ENCODE results near the gene SPAG6.

Gene SPAG6

DNA sequence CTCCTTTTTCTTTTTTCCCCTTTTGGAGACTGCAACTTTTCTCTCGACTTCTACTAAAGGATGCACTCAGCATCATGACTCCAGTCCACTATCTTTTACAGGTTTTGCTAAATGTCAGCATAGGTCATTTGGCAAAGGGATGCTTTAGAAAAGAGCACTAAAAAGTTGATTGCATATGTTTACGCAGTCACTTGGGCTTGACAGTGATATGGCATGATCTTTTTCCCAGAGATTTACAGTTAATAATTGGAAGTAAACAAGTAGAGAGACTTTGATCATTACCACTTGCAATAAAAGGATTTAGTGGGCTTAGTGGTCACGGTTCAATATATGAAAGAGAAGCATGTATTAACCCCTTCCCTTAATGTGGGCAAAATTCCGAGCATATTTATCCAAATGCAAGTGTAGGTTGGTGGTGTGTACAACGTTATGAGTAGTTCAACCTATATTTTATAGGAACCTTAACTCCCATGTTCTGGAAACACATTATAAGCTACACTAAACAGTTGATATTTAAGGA is 22.6 kb upstream of the SPAG6 start:
- DNase-seq: no peak

GRCh38 chr10:22323538-22324305 is 21.6 kb upstream of the SPAG6 start:
- no peak for DNase-seq

DNA sequence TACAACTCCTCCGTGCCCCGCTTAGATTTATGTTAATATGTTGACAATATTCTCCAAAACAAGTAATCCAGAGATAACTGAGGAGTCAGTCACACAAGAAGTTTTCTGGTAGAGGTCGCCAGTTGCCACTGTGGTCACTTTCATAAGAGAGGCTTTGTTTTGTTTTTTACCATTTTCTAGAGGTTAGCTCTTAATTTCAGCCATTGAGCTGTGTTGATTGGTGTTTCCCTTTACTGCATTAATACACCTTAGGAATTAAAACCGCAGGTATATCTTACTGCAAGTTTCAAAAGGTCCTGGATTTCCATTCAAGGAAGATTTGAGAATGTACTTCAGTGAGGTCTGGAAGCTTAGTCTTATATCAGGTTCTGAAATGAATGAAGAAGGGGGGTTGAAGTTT is 20.9 kb upstream of the SPAG6 start:
- DNase-seq: no peak

DNA sequence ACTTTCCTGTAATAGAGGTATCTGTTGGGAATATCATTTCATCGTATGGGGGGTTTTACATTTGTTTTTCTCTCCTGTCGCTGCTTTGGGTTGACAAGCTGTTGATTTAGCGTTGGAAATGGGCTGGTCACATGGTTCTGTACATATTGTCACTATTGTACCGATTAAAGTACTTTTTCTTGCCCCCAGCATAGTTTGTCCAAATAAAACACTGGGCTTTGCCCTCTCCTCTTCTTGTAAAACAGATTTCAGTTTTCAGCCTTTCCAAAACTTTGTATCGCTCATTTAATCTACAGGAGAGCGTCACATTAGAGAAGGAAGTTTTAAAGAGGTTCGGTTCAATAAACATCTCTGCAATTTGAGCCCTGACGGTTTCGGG is 20.4 kb upstream of the SPAG6 start:
- DNase-seq: no peak

DNA sequence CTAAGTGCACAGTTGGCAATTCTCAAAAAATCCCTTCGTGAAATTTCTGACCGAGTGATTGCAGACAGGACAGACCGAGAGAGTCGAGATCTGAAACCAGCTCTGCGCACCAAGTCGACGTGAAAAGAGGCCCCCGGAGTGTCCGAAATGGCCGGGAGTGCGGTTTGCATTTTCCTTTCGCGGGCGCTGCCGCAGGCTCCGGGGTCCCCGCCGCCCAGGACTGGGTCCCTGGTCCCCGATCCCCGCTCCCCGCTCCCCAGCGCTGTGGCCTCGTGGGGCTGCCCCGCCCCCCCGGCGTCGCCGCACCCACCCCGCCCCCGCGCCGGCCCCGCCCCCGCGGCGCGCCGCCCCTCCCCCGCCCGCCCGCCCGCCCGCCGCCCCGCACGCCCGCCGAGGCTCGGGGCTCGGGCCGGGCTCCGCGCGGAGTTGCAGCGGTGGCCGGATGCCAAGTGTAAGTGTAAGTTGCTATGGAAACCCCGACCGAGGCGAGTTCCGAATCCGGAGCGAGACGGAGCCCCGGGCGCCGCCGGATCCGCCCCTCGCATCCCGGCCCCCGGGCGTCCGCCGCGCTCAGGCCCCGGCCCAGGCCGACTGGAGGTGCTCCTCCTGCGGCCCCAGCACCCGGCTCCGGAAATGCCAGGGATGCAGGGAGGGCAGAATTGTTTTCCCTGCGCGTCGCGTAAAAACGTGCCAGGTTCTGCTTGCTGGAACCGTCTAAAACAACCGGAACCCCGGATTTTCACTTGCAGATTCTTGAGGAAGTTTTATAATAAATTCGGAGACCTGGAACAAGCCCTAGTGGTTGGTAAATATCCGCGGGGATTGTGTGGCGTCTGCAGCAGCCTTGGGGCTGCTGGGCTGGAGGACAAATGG is 19.8 kb upstream of the SPAG6 start:
- DNase-seq: peak; percentile 79

DNA sequence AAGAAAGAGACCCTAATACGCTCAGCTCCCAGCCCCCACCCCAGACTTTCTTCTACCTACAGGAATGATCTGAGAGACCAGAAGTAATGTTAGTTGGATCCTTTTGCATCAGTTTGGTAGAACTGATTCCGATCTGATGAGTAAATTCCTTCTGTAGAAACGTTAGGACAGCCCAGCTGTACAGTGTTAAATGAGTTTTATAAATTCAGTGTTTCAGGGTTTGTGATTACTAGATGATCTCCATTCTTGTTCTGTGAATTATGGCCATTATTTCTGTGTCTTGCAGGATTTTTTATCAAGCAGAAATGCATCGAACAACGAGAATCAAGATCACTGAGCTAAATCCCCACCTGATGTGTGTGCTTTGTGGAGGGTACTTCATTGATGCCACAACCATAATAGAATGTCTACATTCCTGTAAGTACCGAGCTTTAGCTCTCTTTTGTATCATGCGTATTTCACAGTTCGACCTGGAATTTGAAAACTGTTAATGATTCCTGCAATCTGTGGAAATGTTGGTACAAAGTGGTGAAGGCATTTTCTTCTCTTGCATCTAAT is 19.1 kb upstream of the SPAG6 start:
- no peak for DNase-seq

DNA sequence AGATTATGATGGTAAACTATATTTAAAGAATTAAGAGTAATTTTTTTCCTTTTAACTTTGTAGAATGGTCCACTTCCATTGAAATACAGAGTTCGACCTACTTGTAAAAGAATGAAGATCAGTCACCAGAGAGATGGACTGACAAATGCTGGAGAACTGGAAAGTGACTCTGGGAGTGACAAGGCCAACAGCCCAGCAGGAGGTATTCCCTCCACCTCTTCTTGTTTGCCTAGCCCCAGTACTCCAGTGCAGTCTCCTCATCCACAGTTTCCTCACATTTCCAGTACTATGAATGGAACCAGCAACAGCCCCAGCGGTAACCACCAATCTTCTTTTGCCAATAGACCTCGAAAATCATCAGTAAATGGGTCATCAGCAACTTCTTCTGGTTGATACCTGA is 16.1 kb upstream of the SPAG6 start:
- no peak for DNase-seq

GRCh38 chr10:22332116-22332692 is 13.1 kb upstream of the SPAG6 start:
- no peak for DNase-seq

DNA sequence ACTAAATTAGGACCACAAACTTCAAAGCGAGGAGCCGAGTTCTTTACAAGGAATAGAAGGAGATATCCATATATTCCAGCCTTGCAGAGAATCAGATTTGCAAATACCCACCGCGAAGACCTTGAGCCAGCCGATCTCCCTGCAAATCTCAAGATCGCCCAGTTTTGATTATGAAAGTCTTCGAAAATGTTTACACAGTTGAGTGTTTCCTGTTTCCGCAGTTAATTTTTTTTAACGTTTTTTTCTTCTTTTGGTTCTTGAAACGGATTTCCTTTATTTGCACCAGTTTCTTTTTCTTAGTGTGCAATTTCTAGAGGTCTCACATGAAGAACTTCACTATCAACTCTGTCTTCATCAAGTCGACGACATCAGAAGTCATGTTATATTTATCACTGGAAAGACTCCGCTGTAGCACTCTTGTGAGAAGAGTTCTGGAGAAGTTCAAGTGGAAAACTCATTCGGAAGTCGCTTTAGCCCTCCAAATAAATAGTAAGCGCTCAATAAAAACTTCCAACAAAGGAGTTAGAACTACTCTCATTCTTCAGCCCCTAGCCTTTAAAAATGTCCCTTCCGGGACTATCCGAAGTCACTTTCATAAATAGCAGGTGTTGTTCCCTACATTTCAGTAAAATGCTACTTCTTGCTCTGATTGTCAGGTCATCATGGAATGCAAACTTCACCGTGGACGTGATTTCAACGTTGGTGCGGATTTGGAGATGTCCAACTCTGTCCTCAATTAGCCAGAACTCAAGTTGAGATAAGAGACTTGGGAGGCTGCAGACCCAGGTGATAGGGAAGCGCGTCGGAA is 11.9 kb upstream of the SPAG6 start:
- DNase-seq: no peak

DNA sequence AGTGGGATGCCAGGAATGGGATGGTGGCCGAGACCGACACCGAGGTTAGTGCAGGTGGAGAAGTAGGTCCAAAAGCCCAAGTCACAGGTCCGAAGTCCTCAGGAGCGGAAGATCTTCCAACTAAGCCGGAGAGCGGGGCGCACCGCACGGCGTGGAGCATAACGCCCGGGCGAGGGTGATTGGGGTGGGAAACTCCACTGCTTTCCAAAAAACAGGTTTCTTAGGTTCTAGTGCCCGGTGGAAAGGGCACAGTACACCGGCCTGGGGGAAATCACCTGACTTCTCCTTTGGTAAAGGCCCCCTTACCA is 11.4 kb upstream of the SPAG6 start:
- DNase-seq: no peak

DNA sequence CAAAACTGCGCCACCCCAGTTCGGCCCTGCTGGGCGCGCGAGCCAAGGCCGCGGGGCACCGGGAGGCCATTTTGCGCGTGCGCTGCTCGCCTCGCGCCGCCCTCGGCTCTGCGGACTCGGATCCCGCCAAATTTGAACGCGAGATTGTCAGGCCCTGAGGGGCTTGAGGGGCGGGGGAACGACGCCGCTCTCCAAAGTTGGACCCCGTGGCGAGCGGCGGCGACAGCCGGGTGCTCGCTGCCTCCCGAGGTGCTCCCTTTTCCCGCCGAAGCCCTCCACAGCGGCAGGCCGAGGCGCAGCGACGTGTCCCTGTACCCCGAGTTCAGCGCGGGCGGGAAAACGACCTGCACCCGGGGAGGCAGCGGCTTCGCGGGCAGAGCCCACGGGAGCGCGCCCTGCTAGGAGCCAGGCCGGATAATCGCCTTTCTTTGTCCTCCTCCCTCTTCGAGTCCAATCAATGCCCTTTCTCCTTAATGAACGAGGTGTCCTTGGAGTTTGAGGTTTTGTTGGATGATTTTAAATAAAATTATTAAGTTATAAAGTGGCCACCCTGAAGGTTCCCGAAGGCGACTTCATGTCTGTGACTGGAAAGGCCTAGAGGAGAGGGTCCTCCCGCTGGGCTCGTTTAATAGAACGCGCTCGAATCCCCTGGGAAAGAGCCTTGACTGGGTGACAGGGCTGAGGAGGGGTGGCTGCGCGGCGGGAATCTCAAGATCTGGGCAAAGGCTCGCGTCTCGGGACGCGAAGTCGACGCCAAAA is 10.7 kb upstream of the SPAG6 start:
- no peak for DNase-seq

DNA sequence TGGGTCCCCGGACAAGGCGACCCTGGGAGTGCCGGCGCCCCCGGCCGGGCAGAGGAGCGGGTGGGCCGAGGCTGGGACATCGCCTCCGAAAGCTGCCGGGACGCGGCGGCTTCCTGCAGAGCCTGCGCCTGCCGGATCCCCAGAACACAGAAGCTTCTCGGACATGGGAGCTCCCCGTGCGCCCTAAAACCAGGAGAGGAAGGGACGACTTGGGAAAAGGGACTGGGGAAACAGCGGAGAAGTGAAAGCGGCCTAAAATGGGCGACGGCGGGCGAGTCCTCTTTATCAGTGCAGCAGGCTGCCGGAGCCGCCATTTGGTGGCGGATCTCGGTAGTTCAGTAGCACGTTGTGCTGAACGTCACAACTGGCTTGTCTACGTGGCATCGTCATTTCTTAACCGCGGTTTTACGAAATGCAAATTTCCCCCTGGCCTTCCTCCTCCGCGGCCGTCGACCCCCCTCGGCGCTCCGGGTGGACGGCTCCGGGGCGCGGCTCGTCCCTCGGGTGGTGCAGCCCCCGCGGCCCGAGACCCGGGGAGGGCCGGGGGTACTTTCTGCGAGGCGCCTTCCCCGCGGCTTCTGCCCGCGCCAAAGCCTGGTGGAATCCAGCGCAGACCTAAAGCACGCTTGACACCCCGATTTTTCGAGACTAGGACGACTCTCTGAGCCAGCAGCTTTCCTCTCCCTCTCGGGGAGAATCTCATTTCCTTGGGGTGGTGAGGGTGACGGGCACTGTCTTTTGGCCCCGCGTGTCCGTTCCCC is 9.9 kb upstream of the SPAG6 start:
- DNase-seq: no peak

- DNase-seq: no peak
Observed at GRCh38 chr10:22338185-22338900, 7.0 kb upstream of the SPAG6 start.

DNA sequence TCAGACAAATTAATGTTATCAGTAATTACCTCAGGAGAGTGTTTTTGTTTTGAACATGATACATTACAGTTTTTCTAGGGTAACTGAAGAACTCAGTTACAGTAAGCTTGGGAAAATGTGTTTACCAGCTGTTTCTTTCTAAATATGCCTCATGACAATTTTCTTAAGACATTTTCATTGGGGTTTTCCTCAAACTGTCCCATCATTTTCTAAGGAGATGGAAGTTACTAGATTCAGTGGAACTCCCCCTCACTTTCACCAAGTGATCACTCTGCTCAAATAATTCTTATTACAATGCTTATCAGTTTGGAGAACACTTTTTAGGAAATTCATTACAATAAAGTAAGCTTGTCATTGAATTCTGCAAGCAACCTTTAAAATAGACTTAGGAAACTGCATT is 6.4 kb upstream of the SPAG6 start:
- DNase-seq: no peak

- no peak for DNase-seq
Observed at GRCh38 chr10:22339761-22340328, 5.5 kb upstream of the SPAG6 start.

DNA sequence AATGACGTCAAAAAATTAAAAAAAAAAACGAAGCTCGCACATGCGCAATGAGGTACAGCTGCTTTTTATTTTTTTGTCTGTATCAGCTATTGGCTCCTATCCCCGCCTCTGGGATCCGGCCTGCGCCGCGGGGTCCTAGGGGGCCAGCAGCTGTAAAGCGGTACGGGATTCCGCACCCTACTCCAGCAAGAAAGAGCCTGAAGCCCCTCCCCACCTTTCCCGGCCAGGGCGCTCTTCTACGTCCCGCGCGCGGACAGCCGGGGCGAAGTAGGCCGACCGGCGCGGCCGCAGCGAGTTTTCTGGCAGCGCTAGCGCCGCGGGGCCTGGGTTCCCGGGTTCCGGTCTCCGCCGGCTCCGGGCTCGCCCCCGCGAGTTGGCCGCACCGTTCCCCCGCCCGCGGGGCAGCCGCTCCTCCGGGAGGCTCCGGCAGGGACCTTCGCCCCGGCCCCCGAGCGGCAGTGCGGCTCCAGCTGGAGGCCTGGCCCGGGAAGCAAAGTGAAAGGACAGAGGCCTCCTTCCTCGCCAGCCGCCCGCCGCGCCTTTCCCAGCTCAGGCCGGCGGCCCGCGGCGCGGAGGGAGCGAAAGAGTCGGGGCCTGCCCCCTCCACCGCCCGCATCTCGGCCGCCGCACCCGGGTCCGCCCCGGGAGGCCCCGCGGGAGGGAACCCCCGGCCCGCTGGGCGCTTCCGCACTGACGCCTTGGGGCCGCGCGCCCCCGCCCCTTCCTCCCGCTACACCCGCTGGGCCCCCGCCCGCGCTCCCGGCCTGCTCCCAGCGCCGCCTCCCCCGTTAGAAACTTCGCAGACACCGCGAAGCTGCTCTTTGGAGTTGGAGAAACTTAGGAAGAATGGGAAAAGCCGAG is 4.7 kb upstream of the SPAG6 start:
- DNase-seq: peak; percentile 78

GRCh38 chr10:22341190-22341925 is 3.9 kb upstream of the SPAG6 start:
- DNase-seq: no peak

DNA sequence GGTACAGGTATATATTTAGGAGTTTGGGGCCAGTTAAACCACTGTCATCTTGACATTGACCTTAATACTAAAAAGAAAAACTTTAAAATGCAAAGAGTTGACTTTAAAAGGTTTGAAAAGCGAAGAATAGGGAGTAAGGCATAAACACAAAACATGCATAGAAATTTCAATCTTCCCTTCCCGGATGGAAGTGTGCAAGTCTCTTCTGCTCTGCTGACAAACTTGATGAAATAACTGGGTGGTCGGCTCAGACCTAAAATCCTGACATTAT is 3.4 kb upstream of the SPAG6 start:
- DNase-seq: no peak

- no peak for DNase-seq
Observed at GRCh38 chr10:22342421-22342820, 2.9 kb upstream of the SPAG6 start.
